Renal cortex interstitium (tissue), 11 donors: Measurements from ENCODE around the gene GALNT2. TPM values are rescaled to one million over a fixed set of nuclear protein-coding genes. Genes with fewer than 3 reads are reported as not detected.

Experiments
- DNase-seq, 11 donors: peaks; one replicate each; pipeline ENCODE4 v3.0.0-alpha.2; 2013; ENCODE audit warnings: low read depth in 9 of 11, low spot score in 4 of 11; ENCODE audit errors: extremely low read depth in 1 of 11
- polyA plus RNA-seq, 3 donors: library from polyadenylated mRNA; unstranded; fragments of 120-200 nt; gene quantifications; one replicate each; pipeline ENCODE4 v1.2.1, GENCODE V29; 2013; ENCODE audit not compliant: insufficient read length in 3 of 3

GALNT2 gene
- polyA plus RNA-seq, 3 donors: 57.1 to 65.1 (median 59.2) TPM

- no peak for DNase-seq
Measured at GRCh38 chr1:230148126-230148652, 81.2 kb downstream of the GALNT2 start.

GRCh38 chr1:230148768-230149469, 81.9 kb downstream of the GALNT2 start:
- no peak for DNase-seq

GRCh38 chr1:230149751-230150584, 82.9 kb downstream of the GALNT2 start:
- DNase-seq: no peak

- no peak for DNase-seq
Measured at GRCh38 chr1:230150615-230151014, 83.6 kb downstream of the GALNT2 start.

GRCh38 chr1:230151924-230152468, 85.0 kb downstream of the GALNT2 start:
- no peak for DNase-seq

GRCh38 chr1:230152999-230153398, 86.0 kb downstream of the GALNT2 start:
- no peak for DNase-seq

- DNase-seq: no peak
Measured at GRCh38 chr1:230153641-230154296, 86.7 kb downstream of the GALNT2 start.

GRCh38 chr1:230155021-230155420, 88.0 kb downstream of the GALNT2 start:
- no peak for DNase-seq

- no peak for DNase-seq
Measured at GRCh38 chr1:230156068-230156467, 89.0 kb downstream of the GALNT2 start.

GRCh38 chr1:230156536-230156935, 89.5 kb downstream of the GALNT2 start:
- no peak for DNase-seq

GRCh38 chr1:230157420-230158390, 90.7 kb downstream of the GALNT2 start:
- DNase-seq: no peak

- DNase-seq: peak in 1 of 11 donors; percentile 61
Measured at GRCh38 chr1:230158415-230159291, 91.6 kb downstream of the GALNT2 start.

- no peak for DNase-seq
Measured at GRCh38 chr1:230159580-230159979, 92.5 kb downstream of the GALNT2 start.

GRCh38 chr1:230160957-230161771, 94.1 kb downstream of the GALNT2 start:
- DNase-seq: no peak

- no peak for DNase-seq
Measured at GRCh38 chr1:230163205-230163604, 96.2 kb downstream of the GALNT2 start.

GRCh38 chr1:230163719-230164118, 96.7 kb downstream of the GALNT2 start:
- no peak for DNase-seq

- no peak for DNase-seq
Measured at GRCh38 chr1:230165536-230165935, 98.5 kb downstream of the GALNT2 start.
